Caco-2 (cell line): Measurements from ENCODE around the gene PARP1. TPM values are rescaled to one million over a fixed set of nuclear protein-coding genes. Genes with fewer than 3 reads are reported as not detected.

ENCODE experiments used
- Bru-seq: library from RNA; stranded (reverse); fragments of 400-500 nt; gene quantifications from one replicate; lab custom pipeline; 2021; lab: Mats Ljungman, UMichigan
- BruChase-seq, 2 experiments: library from RNA; stranded (reverse); fragments of 400-500 nt; gene quantifications; one replicate each; lab custom pipeline; 2021; lab: Mats Ljungman, UMichigan
- BruUV-seq: library from RNA; stranded (reverse); fragments of 400-500 nt; replicated peaks from 2 replicates; lab custom pipeline; 2021; lab: Mats Ljungman, UMichigan
- CTCF ChIA-PET: fragments of 300-600 bp; sonication (Branson Sonifier 250); formaldehyde crosslinking; loops from one replicate; lab custom pipeline; 2022; ENCODE audit warnings: antibody characterized with exemption; lab: Charles Lee
- POLR2A ChIA-PET: fragments of 300-600 bp; sonication (Branson Sonifier 250); formaldehyde crosslinking; loops from one replicate; lab custom pipeline; 2022; ENCODE audit warnings: antibody characterized with exemption; lab: Charles Lee
- DNase-seq, 2 experiments: peaks; one replicate each; pipeline versions ENCODE4 v3.0.0 to v3.0.0-alpha.2; 2020 to 2022
- H3K27me3 ChIP-seq: replicated peaks from 2 replicates; pipeline ENCODE4 v1.6.0; 2011; ENCODE audit warnings: low read length; ENCODE audit not compliant: control insufficient read depth, insufficient read depth
- H3K36me3 ChIP-seq: 2 replicates; pipeline ENCODE4 v1.5.1; 2011; ENCODE audit warnings: low read length; ENCODE audit not compliant: control insufficient read depth, insufficient read depth
- H3K4me1 ChIP-seq: fragments of 250-450 bp; sonication (Bioruptor Pico); 2 replicates; pipeline ENCODE4 v1.5.1; 2020; ENCODE audit warnings: mild to moderate bottlenecking
- H3K4me3 ChIP-seq: 2 replicates; pipeline ENCODE4 v1.5.1; 2011; ENCODE audit warnings: low read depth, mild to moderate bottlenecking, control low read depth, low read length
- H3K9me3 ChIP-seq: fragments of 250-450 bp; sonication (Bioruptor Pico); 2 replicates; pipeline ENCODE4 v1.5.1; 2020; ENCODE audit warnings: mild to moderate bottlenecking, moderate library complexity
- H3K27ac Mint-ChIP-seq: one replicate; pipeline ENCODE4 v1.8.0; 2022; ENCODE audit warnings: mixed read lengths; ENCODE audit not compliant: unreplicated experiment
- H3K27me3 Mint-ChIP-seq: one replicate; pipeline ENCODE4 v1.8.0; 2022; ENCODE audit warnings: mixed read lengths; ENCODE audit not compliant: insufficient read depth, unreplicated experiment
- H3K36me3 Mint-ChIP-seq: one replicate; pipeline ENCODE4 v1.8.0; 2022; ENCODE audit warnings: mild to moderate bottlenecking, mixed read lengths; ENCODE audit not compliant: insufficient read depth, unreplicated experiment
- H3K4me1 Mint-ChIP-seq: one replicate; pipeline ENCODE4 v1.8.0; 2022; ENCODE audit warnings: low read depth, mixed read lengths; ENCODE audit not compliant: unreplicated experiment
- H3K4me3 Mint-ChIP-seq: one replicate; pipeline ENCODE4 v1.8.0; 2022; ENCODE audit warnings: mild to moderate bottlenecking, moderate library complexity, mixed read lengths; ENCODE audit not compliant: unreplicated experiment
- H3K9me3 Mint-ChIP-seq: one replicate; pipeline ENCODE4 v1.8.0; 2022; ENCODE audit warnings: mixed read lengths; ENCODE audit not compliant: unreplicated experiment
- CTCF ChIP-seq, 2 experiments: fragments of 200-600 bp in 1 of 2; IDR thresholded peaks; 1 replicate in 1 of 2; 2 replicates in 1 of 2; pipeline versions ENCODE4 v1.5.1 to v1.8.0; 2011 to 2022; ENCODE audit warnings: antibody characterized with exemption in 1 of 2, control low read depth in 1 of 2, inconsistent platforms in 1 of 2, low read depth in 1 of 2, low read length in 1 of 2, mild to moderate bottlenecking in 1 of 2, moderate library complexity in 1 of 2; ENCODE audit not compliant: insufficient read depth in 1 of 2, severe bottlenecking in 1 of 2, unreplicated experiment in 1 of 2
- intact Hi-C: fragments of 100-400 bp; cut with micrococcal nuclease; formaldehyde crosslinking; loops from one replicate; pipeline ENCODE4 v1.10.0; 2022; ENCODE audit not compliant: unreplicated experiment
- long read RNA-seq: library from polyadenylated mRNA; stranded (forward); transcript quantifications from one replicate; pipeline ENCODE4 v2.0.0, GENCODE V29; 2022
- total RNA-seq: library from RNA; stranded (reverse); gene quantifications from 2 replicates; pipeline ENCODE4 v1.2.3, GENCODE V29; 2022

Gene PARP1
- 127 and 136 TPM in 2 replicates for total RNA-seq
- percentile 76 among the genes with signal in this experiment for Bru-seq, nascent RNA
- BruChase-seq, experiment 1, labeled RNA remaining after a 2-hour chase, result percentile 76 among the genes with signal in this experiment
- percentile 89 among the genes with signal in this experiment for BruChase-seq, experiment 2, labeled RNA remaining after a 6-hour chase
- long read RNA-seq, transcript PARP1-203 (23 exons, 3,958 nt), result major isoform, 241 of 282 reads
- long read RNA-seq, partial matches to known transcripts, result 27 of 282 reads
- long read RNA-seq, other reads (novel, unspliced or antisense), result 14 of 282 reads

- CTCF ChIA-PET, result interaction anchor here (0.5 to 1.8 kb wide), 22 partner anchors 10 to 1652 kb away, joined by 3 to 8 read pairs (median 3); no protein-coding TSS in a partner anchor
- H3K36me3 Mint-ChIP-seq, result peaks cover 10% of the 10 kb centered on the region
- DNase-seq, result peak; percentile 89 to 92
- POLR2A ChIA-PET, result interaction anchor here (0.5 to 0.7 kb wide), 4 partner anchors 17 to 1249 kb away, joined by 3 to 17 read pairs (median 3); no protein-coding TSS in a partner anchor
- peak within 1 kb of the TSS; percentile 86 for H3K4me3 Mint-ChIP-seq
- peak within 1 kb of the TSS; percentile 86 for H3K4me3 ChIP-seq
- TF ChIP-seq CTCF (IDR thresholded peaks at IDR 0.05; ENCODE audit: insufficient read depth in 1 of 2, low read depth in 1 of 2, low read length in 1 of 2, severe bottlenecking in 1 of 2, unreplicated experiment in 1 of 2), result peak; percentile 33 to 84
- H3K36me3 ChIP-seq, result no peaks in the 10 kb centered on the region
- intact Hi-C loops, result loop anchor here (5.0 kb wide), 2 partner anchors 100 to 280 kb away; partner anchors contain the start of gene LIN9
- BruUV-seq, result no TSS peak
- peaks cover 21% of the 10 kb centered on the region for H3K4me1 ChIP-seq
- no peaks in the 10 kb centered on the region for H3K9me3 Mint-ChIP-seq
- H3K27ac Mint-ChIP-seq, result peak within 1 kb of the TSS; percentile 74
- H3K4me1 Mint-ChIP-seq, result peaks cover 21% of the 10 kb centered on the region
- no peaks in the 10 kb centered on the region for H3K27me3 Mint-ChIP-seq
- no peaks in the 10 kb centered on the region for H3K9me3 ChIP-seq
- no peaks in the 10 kb centered on the region for H3K27me3 ChIP-seq
Measured at GRCh38 chr1:226407497-226408284, at the start of gene PARP1. Gene PARP1 (minus strand): TSS chr1:226408093. CDS start chr1:226407929, 164 bp downstream.

GRCh38 chr1:226457307-226457712 is 49.4 kb upstream of the PARP1 start:
- TF ChIP-seq CTCF (IDR thresholded peaks at IDR 0.05; ENCODE audit: insufficient read depth in 1 of 2, low read depth in 1 of 2, low read length in 1 of 2, severe bottlenecking in 1 of 2, unreplicated experiment in 1 of 2), result no peak
- POLR2A ChIA-PET, result no interaction called here
- Mint-ChIP-seq H3K36me3 (no peaks in the 10 kb centered on the region), H3K27ac (no peak overlapping the region), H3K9me3 (peaks cover 17% of the 10 kb centered on the region), H3K27me3 (no peaks in the 10 kb centered on the region), H3K4me3 (no peak overlapping the region), H3K4me1 (no peaks in the 10 kb centered on the region)
- BruUV-seq, result no TSS peak
- Histone ChIP-seq H3K4me1 (no peaks in the 10 kb centered on the region), H3K4me3 (no peak overlapping the region), H3K36me3 (no peaks in the 10 kb centered on the region), H3K27me3 (no peaks in the 10 kb centered on the region), H3K9me3 (no peaks in the 10 kb centered on the region)
- CTCF ChIA-PET, result no interaction called here
- intact Hi-C loops, result no loop called here
- DNase-seq, result no peak

- Mint-ChIP-seq H3K27ac (no peak overlapping the region), H3K27me3 (no peaks in the 10 kb centered on the region), H3K36me3 (no peaks in the 10 kb centered on the region), H3K4me1 (no peaks in the 10 kb centered on the region), H3K4me3 (no peak overlapping the region), H3K9me3 (peaks cover 3% of the 10 kb centered on the region)
- H3K4me1 ChIP-seq, result no peaks in the 10 kb centered on the region
- no peaks in the 10 kb centered on the region for H3K27me3 ChIP-seq
- ChIA-PET CTCF (no interaction called here), POLR2A (no interaction called here)
- no peaks in the 10 kb centered on the region for H3K9me3 ChIP-seq
- H3K4me3 ChIP-seq, result no peak overlapping the region
- intact Hi-C loops, result no loop called here
- H3K36me3 ChIP-seq, result no peaks in the 10 kb centered on the region
- no peak for TF ChIP-seq CTCF (IDR thresholded peaks at IDR 0.05; ENCODE audit: insufficient read depth in 1 of 2, low read depth in 1 of 2, low read length in 1 of 2, severe bottlenecking in 1 of 2, unreplicated experiment in 1 of 2)
- no peak for DNase-seq
- BruUV-seq, result no TSS peak
Measured at GRCh38 chr1:226455843-226456242, 48.0 kb upstream of the PARP1 start.
